Pancreas (tissue), 10 donors: ENCODE results near the gene CHST8. TPM values are rescaled to one million over a fixed set of nuclear protein-coding genes. Genes with fewer than 3 reads are reported as not detected.

Source experiments
- ATAC-seq, 4 donors: fragments of 200-7000 bp; cut with Tn5 transposase; one replicate each; pipeline versions ENCODE4 v1.8.0 to v1.9.1; 2020; ENCODE audit warnings: mild to moderate bottlenecking in 4 of 4, moderate library complexity in 4 of 4
- DNase-seq, 6 donors: peaks; one replicate each; pipeline ENCODE4 v3.0.0-alpha.2; 2020
- FAIRE-seq: peaks from 2 replicates; lab custom pipeline; 2012; peaks lifted over from hg19 to GRCh38; lab: Jason Lieb, UNC
- H3K27ac ChIP-seq, 4 donors: fragments of 200-600 bp; sonication (generic); 1 replicate in 3 of 4; 2 replicates in 1 of 4; pipeline versions ENCODE4 v1.5.0 to v1.8.0; 2020
- H3K27me3 ChIP-seq, 4 donors: fragments of 200-600 bp; one replicate each; pipeline ENCODE4 v1.8.0; 2021
- H3K36me3 ChIP-seq, 3 donors: fragments of 200-600 bp; sonication (generic) in 1 of 3; one replicate each; pipeline versions ENCODE4 v1.5.0 to v1.8.0; 2020 to 2021
- H3K4me1 ChIP-seq, 3 donors: fragments of 200-600 bp; one replicate each; pipeline ENCODE4 v1.8.0; 2021
- H3K4me3 ChIP-seq, 4 donors: fragments of 200-600 bp; sonication (generic) in 2 of 4; one replicate each; pipeline versions ENCODE4 v1.5.0 to v1.8.0; 2020 to 2021
- H3K9me3 ChIP-seq, 4 donors: fragments of 200-600 bp; one replicate each; pipeline ENCODE4 v1.8.0; 2021
- CTCF ChIP-seq, 4 donors: fragments of 200-600 bp; sonication (generic) in 3 of 4; IDR thresholded peaks; one replicate each; pipeline versions ENCODE4 v1.5.0 to v1.8.0; 2021; ENCODE audit warnings: antibody characterized with exemption in 4 of 4
- WGBS, 2 donors: extraction: QIAGEN DNeasy Blood & Tissue Kit; methylation state at CpG; one replicate each; pipeline ENCODE4 v1.1.7; 2013; 5-methylcytosine and 5-hydroxymethylcytosine counted together
- intact Hi-C, 3 donors: fragments of 100-400 bp; cut with DNase I; formaldehyde crosslinking; loops; one replicate each; pipeline versions ENCODE4 v1.11.1 to v1.14.2; 2022
- polyA plus RNA-seq, 2 donors: library from polyadenylated mRNA; stranded (reverse); fragments of 200-250 nt; gene quantifications; one replicate each; pipeline ENCODE4 v1.2.3, GENCODE V29; 2013
- total RNA-seq, 6 donors: library from RNA; stranded (reverse); fragmentation: NEBNext Ultra II Directional in 4 of 6; extraction: Animal tissue kit (Norgen Biotek cat#: 25700) in 4 of 6; gene quantifications; one replicate each; pipeline versions ENCODE4 v1.2.1 to v1.2.4, GENCODE V29; 2021 to 2023
- donor health status: healthy with polysubstance abuse.
- donor health status: DM: no; HTN: no; CAD: no; lungs with moderate emphysema.
- donor health status: DM: no; HTN: no; CAD: no.
- donor health status: control.
- donor health status: control.
- donor health status: Bipolar disorder and iron deficiency.
- donor health status: DM: yes; HTN: yes; CAD: no.
- donor health status: DM: no; HTN: no; CAD: no.
- donor health status: DM: no; HTN: no; CAD: no.
- donor health status: DM: yes; HTN: yes; CAD: no.

Gene CHST8
- total and polyA plus RNA-seq, 8 donors: 0.41 to 3.6 (median 0.89) TPM

- DNase-seq (no peak), ATAC-seq (no peak), FAIRE-seq (no peak)
- Histone ChIP-seq H3K9me3 (no peaks in the 10 kb centered on the region), H3K27ac (no peak overlapping the region), H3K4me1 (no peaks in the 10 kb centered on the region), H3K27me3 (no peaks in the 10 kb centered on the region), H3K36me3 (no peaks in the 10 kb centered on the region), H3K4me3 (no peak overlapping the region)
- WGBS, 2 donors: 35 to 60% methylated on average over 8 of the region's 8 CpGs
- no peak for TF ChIP-seq CTCF (IDR thresholded peaks at IDR 0.05)
- intact Hi-C loops: no loop called here
These were observed 79.8 kb downstream of the CHST8 start for GRCh38 chr19:33701565-33701964.

- FAIRE-seq (no peak), DNase-seq (no peak), ATAC-seq (no peak)
- Histone ChIP-seq H3K36me3 (no peaks in the 10 kb centered on the region), H3K27ac (no peak overlapping the region), H3K9me3 (no peaks in the 10 kb centered on the region), H3K27me3 (no peaks in the 10 kb centered on the region), H3K4me3 (no peak overlapping the region), H3K4me1 (no peaks in the 10 kb centered on the region)
- TF ChIP-seq CTCF (IDR thresholded peaks at IDR 0.05): no peak
- 46 to 56% methylated on average over 21 of the region's 21 CpGs for WGBS, 2 donors
- intact Hi-C loops: no loop called here
These were observed 81.1 kb downstream of the CHST8 start for GRCh38 chr19:33702606-33703437.

GRCh38 chr19:33703438-33703750 lies 81.6 kb downstream of the CHST8 start:
- Histone ChIP-seq H3K27ac (no peak overlapping the region), H3K4me1 (no peaks in the 10 kb centered on the region), H3K9me3 (no peaks in the 10 kb centered on the region), H3K4me3 (no peak overlapping the region), H3K36me3 (no peaks in the 10 kb centered on the region), H3K27me3 (no peaks in the 10 kb centered on the region)
- ATAC-seq: no peak
- WGBS, 2 donors: 65 to 90% methylated on average over 10 to 11 of the region's 11 CpGs
- DNase-seq: no peak
- intact Hi-C loops: no loop called here
- no peak for FAIRE-seq
- TF ChIP-seq CTCF (IDR thresholded peaks at IDR 0.05): no peak

- no peak for ATAC-seq
- TF ChIP-seq CTCF (IDR thresholded peaks at IDR 0.05): no peak
- no peak overlapping the region for H3K4me3 ChIP-seq
- no peak overlapping the region for H3K27ac ChIP-seq
- H3K4me1 ChIP-seq: no peaks in the 10 kb centered on the region
- FAIRE-seq: no peak
- intact Hi-C loops: no loop called here
- no peaks in the 10 kb centered on the region for H3K36me3 ChIP-seq
- H3K27me3 ChIP-seq: no peaks in the 10 kb centered on the region
- H3K9me3 ChIP-seq: no peaks in the 10 kb centered on the region
- whole genome bisulfite sequencing, 2 donors: 64 to 74% methylated on average over 8 of the region's 8 CpGs
- DNase-seq: no peak
These were observed 82.1 kb downstream of the CHST8 start for GRCh38 chr19:33703821-33704220.

- H3K27me3 ChIP-seq: no peaks in the 10 kb centered on the region
- FAIRE-seq: no peak
- H3K4me1 ChIP-seq: no peaks in the 10 kb centered on the region
- TF ChIP-seq CTCF (IDR thresholded peaks at IDR 0.05): no peak
- intact Hi-C loops: no loop called here
- DNase-seq: no peak
- no peak overlapping the region for H3K4me3 ChIP-seq
- no peaks in the 10 kb centered on the region for H3K36me3 ChIP-seq
- no peak overlapping the region for H3K27ac ChIP-seq
- H3K9me3 ChIP-seq: no peaks in the 10 kb centered on the region
- no peak for ATAC-seq
- WGBS, 2 donors: 80 to 96% methylated on average over 2 of the region's 2 CpGs
These were observed 82.5 kb downstream of the CHST8 start for GRCh38 chr19:33704271-33704670.
